ENCODE results near the gene WDR27. TPM values are rescaled to one million over a fixed set of nuclear protein-coding genes. Genes with fewer than 3 reads are reported as not detected.

Gene WDR27
- polyA plus RNA-seq, 3 donors from 2014 or later, result 1.7 to 5.1 (median 4.0) TPM

GRCh38 chr6:169638388-169638787 lies 63.4 kb downstream of the WDR27 start:
- H3K4me1 Mint-ChIP-seq, result no peaks in the 10 kb centered on the region
- H3K27me3 Mint-ChIP-seq (ENCODE audit: low read depth in 3 of 3), result no peaks in the 10 kb centered on the region
- H3K27ac Mint-ChIP-seq, result peak overlapping the region in 1 of 6 donors; percentile 23
- no peak for DNase-seq
- no peaks in the 10 kb centered on the region for H3K9me3 Mint-ChIP-seq
- H3K4me3 Mint-ChIP-seq, result no peak overlapping the region
- H3K36me3 Mint-ChIP-seq, result peaks cover 11 to 19% (median 19%) of the 10 kb centered on the region in 3 donors

GRCh38 chr6:169635345-169635744 lies 66.5 kb downstream of the WDR27 start:
- H3K36me3 Mint-ChIP-seq, result peaks cover 17 to 27% (median 19%) of the 10 kb centered on the region in 3 donors
- no peaks in the 10 kb centered on the region for H3K27me3 Mint-ChIP-seq (ENCODE audit: low read depth in 3 of 3)
- H3K9me3 Mint-ChIP-seq, result no peaks in the 10 kb centered on the region
- DNase-seq, result no peak
- H3K4me1 Mint-ChIP-seq, result no peaks in the 10 kb centered on the region
- no peak overlapping the region for H3K4me3 Mint-ChIP-seq
- no peak overlapping the region for H3K27ac Mint-ChIP-seq

GRCh38 chr6:169632841-169633240 lies 69.0 kb downstream of the WDR27 start:
- Mint-ChIP-seq H3K4me3 (no peak overlapping the region), H3K4me1 (no peaks in the 10 kb centered on the region), H3K27me3 (ENCODE audit: low read depth in 3 of 3) (no peaks in the 10 kb centered on the region), H3K36me3 (peaks cover 19 to 25% (median 22%) of the 10 kb centered on the region in 3 donors), H3K27ac (no peak overlapping the region), H3K9me3 (no peaks in the 10 kb centered on the region)
- DNase-seq, result no peak

DNA sequence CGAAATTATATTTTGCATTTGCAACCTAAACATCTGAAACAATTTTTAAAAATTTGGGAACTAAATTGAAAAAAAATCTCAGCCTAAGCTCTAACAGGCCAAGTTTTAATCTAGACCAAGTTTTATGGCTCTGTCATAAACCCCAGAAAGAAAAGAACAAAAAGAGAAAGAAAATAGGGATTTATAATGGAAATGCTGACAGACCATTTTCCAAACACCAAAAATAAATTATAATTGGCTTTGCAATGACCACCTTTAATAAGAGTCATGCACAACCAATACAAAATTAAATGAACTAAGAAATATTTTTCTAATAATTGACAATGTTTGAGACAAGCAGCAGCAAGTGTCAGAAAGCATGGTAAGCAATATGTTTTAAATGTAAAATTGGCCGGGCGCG lies 72.6 kb downstream of the WDR27 start:
- H3K4me3 Mint-ChIP-seq, result no peak overlapping the region
- no peaks in the 10 kb centered on the region for H3K9me3 Mint-ChIP-seq
- no peaks in the 10 kb centered on the region for H3K4me1 Mint-ChIP-seq
- H3K36me3 Mint-ChIP-seq, result peaks cover 10 to 26% (median 23%) of the 10 kb centered on the region in 3 donors
- DNase-seq, result no peak
- H3K27me3 Mint-ChIP-seq (ENCODE audit: low read depth in 3 of 3), result no peaks in the 10 kb centered on the region
- H3K27ac Mint-ChIP-seq, result no peak overlapping the region

- H3K9me3 Mint-ChIP-seq, result no peaks in the 10 kb centered on the region
- H3K36me3 Mint-ChIP-seq, result peaks cover 3 to 20% (median 12%) of the 10 kb centered on the region in 3 donors
- peak overlapping the region in 1 of 6 donors; percentile 56 for H3K27ac Mint-ChIP-seq
- H3K4me3 Mint-ChIP-seq, result no peak overlapping the region
- no peak for DNase-seq
- no peaks in the 10 kb centered on the region for H3K27me3 Mint-ChIP-seq (ENCODE audit: low read depth in 3 of 3)
- no peaks in the 10 kb centered on the region for H3K4me1 Mint-ChIP-seq
Measured at GRCh38 chr6:169627736-169628607, 73.9 kb downstream of the WDR27 start.

- peaks cover 3 to 14% (median 8%) of the 10 kb centered on the region in 3 donors for H3K36me3 Mint-ChIP-seq
- no peaks in the 10 kb centered on the region for H3K9me3 Mint-ChIP-seq
Measured at GRCh38 chr6:169626649-169627048, 75.2 kb downstream of the WDR27 start.

GRCh38 chr6:169626169-169626568 lies 75.7 kb downstream of the WDR27 start:
- H3K27ac Mint-ChIP-seq, result no peak overlapping the region
- peaks cover 0 to 3% (median 0%) of the 10 kb centered on the region in 3 donors for H3K27me3 Mint-ChIP-seq (ENCODE audit: low read depth in 3 of 3)
- H3K4me3 Mint-ChIP-seq, result no peak overlapping the region
- no peak for DNase-seq
- H3K4me1 Mint-ChIP-seq, result no peaks in the 10 kb centered on the region
- H3K36me3 Mint-ChIP-seq, result peaks cover 3 to 14% (median 8%) of the 10 kb centered on the region in 3 donors
- H3K9me3 Mint-ChIP-seq, result no peaks in the 10 kb centered on the region

More at GRCh38 chr6:169626649-169627048, 75.2 kb downstream of the WDR27 start:
- no peak for DNase-seq
- H3K27me3 Mint-ChIP-seq (ENCODE audit: low read depth in 3 of 3), result peaks cover 0 to 3% (median 0%) of the 10 kb centered on the region in 3 donors
- H3K27ac Mint-ChIP-seq, result no peak overlapping the region
- no peak overlapping the region for H3K4me3 Mint-ChIP-seq
- no peaks in the 10 kb centered on the region for H3K4me1 Mint-ChIP-seq

DNA sequence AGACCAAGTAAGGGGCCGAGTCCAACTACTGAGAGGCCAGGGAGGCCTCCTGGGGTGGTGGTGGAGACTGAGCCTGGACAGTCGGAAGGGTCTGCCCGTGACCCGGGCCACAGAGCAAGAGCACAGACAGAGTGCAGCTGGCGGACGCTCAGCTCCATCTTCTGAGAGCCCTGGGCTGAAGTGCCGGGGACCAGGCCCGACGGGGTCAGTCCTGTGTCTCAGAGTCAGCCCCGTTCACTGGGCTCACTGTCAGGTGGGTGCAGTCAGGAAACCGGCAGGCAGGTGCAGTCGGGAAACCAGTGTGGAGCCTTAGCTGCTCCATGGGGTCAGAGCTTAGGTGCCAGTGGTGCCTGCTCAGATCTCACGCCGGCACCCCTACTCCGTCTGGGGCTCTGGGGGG lies 76.5 kb downstream of the WDR27 start:
- Mint-ChIP-seq H3K9me3 (no peaks in the 10 kb centered on the region), H3K36me3 (peaks cover 3 to 12% (median 8%) of the 10 kb centered on the region in 3 donors), H3K4me3 (no peak overlapping the region), H3K27me3 (ENCODE audit: low read depth in 3 of 3) (peaks cover 0 to 3% (median 0%) of the 10 kb centered on the region in 3 donors), H3K4me1 (no peaks in the 10 kb centered on the region), H3K27ac (no peak overlapping the region)
- DNase-seq, result no peak

- Mint-ChIP-seq H3K4me3 (no peak overlapping the region), H3K27ac (no peak overlapping the region), H3K27me3 (ENCODE audit: low read depth in 3 of 3) (peaks cover 0 to 3% (median 0%) of the 10 kb centered on the region in 3 donors), H3K36me3 (peaks cover 3 to 12% (median 4%) of the 10 kb centered on the region in 3 donors), H3K4me1 (no peaks in the 10 kb centered on the region), H3K9me3 (no peaks in the 10 kb centered on the region)
- DNase-seq, result no peak
Measured at GRCh38 chr6:169624785-169625184, 77.0 kb downstream of the WDR27 start.

DNA sequence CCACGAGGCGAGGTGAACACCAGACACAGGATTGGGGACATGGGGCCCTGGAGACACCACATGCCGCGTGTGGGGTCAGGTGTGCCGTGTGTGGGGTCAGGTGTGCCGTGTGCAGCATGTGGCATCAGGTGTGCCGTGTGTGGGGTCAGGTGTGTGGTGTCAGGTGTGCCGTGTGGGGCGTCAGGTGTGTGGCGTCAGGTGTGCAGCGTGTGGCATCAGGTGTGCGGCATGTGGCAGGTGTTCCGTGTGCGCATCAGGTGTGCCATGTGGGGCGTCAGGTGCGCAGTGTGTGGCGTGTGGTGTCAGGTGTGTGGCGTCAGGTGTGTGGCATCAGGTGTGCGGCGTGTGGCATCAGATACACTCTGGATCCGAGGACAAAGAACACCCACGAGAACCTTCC lies 77.9 kb downstream of the WDR27 start:
- H3K4me1 Mint-ChIP-seq, result no peaks in the 10 kb centered on the region
- H3K9me3 Mint-ChIP-seq, result no peaks in the 10 kb centered on the region
- H3K27me3 Mint-ChIP-seq (ENCODE audit: low read depth in 3 of 3), result peaks cover 0 to 3% (median 0%) of the 10 kb centered on the region in 3 donors

GRCh38 chr6:169623343-169623742 lies 78.5 kb downstream of the WDR27 start:
- DNase-seq, result no peak
- peaks cover 3 to 9% (median 4%) of the 10 kb centered on the region in 3 donors for H3K36me3 Mint-ChIP-seq
- H3K4me3 Mint-ChIP-seq, result no peak overlapping the region
- H3K9me3 Mint-ChIP-seq, result no peaks in the 10 kb centered on the region
- H3K4me1 Mint-ChIP-seq, result no peaks in the 10 kb centered on the region
- no peak overlapping the region for H3K27ac Mint-ChIP-seq
- peaks cover 0 to 3% (median 0%) of the 10 kb centered on the region in 3 donors for H3K27me3 Mint-ChIP-seq (ENCODE audit: low read depth in 3 of 3)

More for the DNA sequence above, 77.9 kb downstream of the WDR27 start:
- H3K4me3 Mint-ChIP-seq, result no peak overlapping the region
- DNase-seq, result no peak
- H3K27ac Mint-ChIP-seq, result no peak overlapping the region
- peaks cover 3 to 12% (median 4%) of the 10 kb centered on the region in 3 donors for H3K36me3 Mint-ChIP-seq

DNA sequence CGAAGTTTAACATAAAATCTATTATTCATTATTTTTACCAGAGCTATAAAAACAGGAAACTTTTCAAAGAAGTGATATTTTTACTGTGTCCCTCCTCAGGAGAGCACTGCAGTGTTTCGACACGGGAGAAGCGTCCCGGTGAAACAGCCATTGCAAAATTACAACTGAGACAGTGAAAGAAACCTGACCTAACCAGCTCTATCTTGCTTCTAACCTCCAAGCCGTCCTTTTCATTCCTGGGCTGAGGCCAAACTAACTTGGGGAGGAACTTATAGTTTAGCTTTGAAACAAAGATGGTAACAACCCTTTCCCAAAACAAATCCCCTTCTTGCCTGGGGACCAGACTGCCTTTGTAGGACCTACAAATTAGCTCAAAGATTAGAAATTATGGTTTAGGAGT lies 79.2 kb downstream of the WDR27 start:
- H3K4me1 Mint-ChIP-seq, result no peaks in the 10 kb centered on the region
- H3K36me3 Mint-ChIP-seq, result peaks cover 3 to 6% (median 4%) of the 10 kb centered on the region in 3 donors
- no peak for DNase-seq
- no peak overlapping the region for H3K4me3 Mint-ChIP-seq
- H3K9me3 Mint-ChIP-seq, result no peaks in the 10 kb centered on the region
- no peak overlapping the region for H3K27ac Mint-ChIP-seq
- H3K27me3 Mint-ChIP-seq (ENCODE audit: low read depth in 3 of 3), result peaks cover 0 to 3% (median 0%) of the 10 kb centered on the region in 3 donors

- DNase-seq, result no peak
- no peak overlapping the region for H3K27ac Mint-ChIP-seq
- H3K36me3 Mint-ChIP-seq, result peaks cover 0 to 7% (median 0%) of the 10 kb centered on the region in 3 donors
- no peak overlapping the region for H3K4me3 Mint-ChIP-seq
- peaks cover 0 to 3% (median 0%) of the 10 kb centered on the region in 3 donors for H3K27me3 Mint-ChIP-seq (ENCODE audit: low read depth in 3 of 3)
- no peaks in the 10 kb centered on the region for H3K9me3 Mint-ChIP-seq
- H3K4me1 Mint-ChIP-seq, result no peaks in the 10 kb centered on the region
Measured at GRCh38 chr6:169621311-169621710, 80.5 kb downstream of the WDR27 start.

All from immature natural killer cell (primary cell).